SJSA1 (cell line): ENCODE measurements around the gene ITM2A. TPM values are rescaled to one million over a fixed set of nuclear protein-coding genes. Genes with fewer than 3 reads are reported as not detected.

ENCODE experiments used
- DNase-seq, 2 experiments: peaks; one replicate each; pipeline ENCODE4 v3.0.0-alpha.2; 2015 to 2020; ENCODE audit warnings: low spot score in 2 of 2, low read depth in 1 of 2
- H3K27ac ChIP-seq: fragments of 250-450 bp; sonication (Bioruptor Pico); 2 replicates; pipeline ENCODE4 v1.5.1; 2020; ENCODE audit warnings: mild to moderate bottlenecking, moderate library complexity
- H3K27me3 ChIP-seq: fragments of 250-450 bp; sonication (Bioruptor Pico); replicated peaks from 2 replicates; pipeline ENCODE4 v1.5.1; 2020; ENCODE audit warnings: mild to moderate bottlenecking, moderate library complexity
- H3K36me3 ChIP-seq: fragments of 250-450 bp; sonication (Bioruptor Pico); 2 replicates; pipeline ENCODE4 v1.5.1; 2020; ENCODE audit warnings: mild to moderate bottlenecking
- H3K4me1 ChIP-seq: fragments of 250-450 bp; sonication (Bioruptor Pico); replicated peaks from 2 replicates; pipeline ENCODE4 v1.6.1; 2021; ENCODE audit warnings: mild to moderate bottlenecking
- H3K4me3 ChIP-seq: fragments of 250-450 bp; sonication (Bioruptor Pico); 2 replicates; pipeline ENCODE4 v1.5.1; 2020; ENCODE audit warnings: mild to moderate bottlenecking
- H3K9me3 ChIP-seq: fragments of 250-450 bp; sonication (Bioruptor Pico); replicated peaks from 2 replicates; pipeline ENCODE4 v1.5.1; 2020; ENCODE audit warnings: mild to moderate bottlenecking
- total RNA-seq: library from RNA; depleted of rRNA; stranded (reverse); fragments of >200 nt; shearing (Covaris generic); gene quantifications from 2 replicates; pipeline ENCODE4 v1.2.3, GENCODE V29; 2014; rRNA removed

The ITM2A gene
- total RNA-seq, 1 experiment from 2014 or later: not detected

GRCh38 chrX:79366556-79366872, 620 bp downstream of the ITM2A start:
- no peak for DNase-seq
- Histone ChIP-seq H3K27me3 (no peaks in the 10 kb centered on the region), H3K4me1 (no peaks in the 10 kb centered on the region), H3K4me3 (no peak overlapping the region), H3K36me3 (no peaks in the 10 kb centered on the region), H3K9me3 (no peaks in the 10 kb centered on the region), H3K27ac (no peak overlapping the region)

GRCh38 chrX:79365591-79365990, 1.5 kb downstream of the ITM2A start:
- no peak for DNase-seq
- Histone ChIP-seq H3K4me3 (no peak overlapping the region), H3K27ac (no peak overlapping the region)

GRCh38 chrX:79364306-79364705, 2.8 kb downstream of the ITM2A start:
- no peaks in the 10 kb centered on the region for H3K9me3 ChIP-seq
- H3K36me3 ChIP-seq: no peaks in the 10 kb centered on the region
- no peak overlapping the region for H3K27ac ChIP-seq
- H3K4me1 ChIP-seq: no peaks in the 10 kb centered on the region
- H3K4me3 ChIP-seq: no peak overlapping the region
- H3K27me3 ChIP-seq: no peaks in the 10 kb centered on the region
- DNase-seq: no peak

More at GRCh38 chrX:79365591-79365990, 1.5 kb downstream of the ITM2A start:
- Histone ChIP-seq H3K27me3 (no peaks in the 10 kb centered on the region), H3K9me3 (no peaks in the 10 kb centered on the region), H3K36me3 (no peaks in the 10 kb centered on the region), H3K4me1 (no peaks in the 10 kb centered on the region)

GRCh38 chrX:79361192-79361870, 5.8 kb downstream of the ITM2A start:
- no peaks in the 10 kb centered on the region for H3K9me3 ChIP-seq
- H3K4me3 ChIP-seq: no peak overlapping the region
- DNase-seq: no peak
- no peaks in the 10 kb centered on the region for H3K4me1 ChIP-seq
- H3K27ac ChIP-seq: no peak overlapping the region
- H3K27me3 ChIP-seq: no peaks in the 10 kb centered on the region
- H3K36me3 ChIP-seq: no peaks in the 10 kb centered on the region

GRCh38 chrX:79336869-79337815, 30.0 kb downstream of the ITM2A start:
- Histone ChIP-seq H3K4me3 (no peak overlapping the region), H3K27ac (no peak overlapping the region), H3K4me1 (no peaks in the 10 kb centered on the region), H3K27me3 (no peaks in the 10 kb centered on the region), H3K36me3 (no peaks in the 10 kb centered on the region), H3K9me3 (no peaks in the 10 kb centered on the region)
- no peak for DNase-seq

- no peak overlapping the region for H3K4me3 ChIP-seq
- H3K4me1 ChIP-seq: no peaks in the 10 kb centered on the region
- DNase-seq: no peak
- H3K27ac ChIP-seq: no peak overlapping the region
- no peaks in the 10 kb centered on the region for H3K9me3 ChIP-seq
- H3K27me3 ChIP-seq: no peaks in the 10 kb centered on the region
- no peaks in the 10 kb centered on the region for H3K36me3 ChIP-seq
These were observed 37.1 kb downstream of the ITM2A start for GRCh38 chrX:79330022-79330421.

GRCh38 chrX:79325263-79325958, 41.7 kb downstream of the ITM2A start:
- Histone ChIP-seq H3K36me3 (no peaks in the 10 kb centered on the region), H3K27ac (no peak overlapping the region), H3K4me1 (no peaks in the 10 kb centered on the region), H3K27me3 (no peaks in the 10 kb centered on the region), H3K4me3 (no peak overlapping the region), H3K9me3 (no peaks in the 10 kb centered on the region)
- no peak for DNase-seq

Other genes with a start within 250 kb of the ITM2A start
- gene GPR174, start 222.6 kb downstream of the ITM2A start, total RNA-seq: not detected in 2 replicates